Activated CD8-positive, alpha-beta T cell treated with anti-CD3 and anti-CD28 coated beads for 36 hours (primary cell): ENCODE results near the gene TEX35. TPM values are rescaled to one million over a fixed set of nuclear protein-coding genes. Genes with fewer than 3 reads are reported as not detected.

ENCODE experiments used
- ATAC-seq: fragments of 200-7000 bp; cut with Tn5 transposase; one replicate; pipeline ENCODE4 v1.10.0; 2021; ENCODE audit warnings: mild to moderate bottlenecking, moderate library complexity
- CTCF ChIA-PET: fragments of 350-600 bp; sonication (Branson Sonifier 250); formaldehyde crosslinking; loops from one replicate; lab custom pipeline; 2021; ENCODE audit warnings: antibody characterized with exemption; lab: Charles Lee
- POLR2A ChIA-PET: fragments of 350-600 bp; sonication (Branson Sonifier 250); formaldehyde crosslinking; loops from one replicate; lab custom pipeline; 2021; ENCODE audit warnings: antibody characterized with exemption; lab: Charles Lee
- DNase-seq: peaks from one replicate; pipeline ENCODE4 v3.0.0-alpha.2; 2020
- H3K27ac Mint-ChIP-seq: one replicate; pipeline ENCODE4 v1.8.0; 2021; ENCODE audit warnings: mild to moderate bottlenecking, mixed read lengths
- H3K27me3 Mint-ChIP-seq: one replicate; pipeline ENCODE4 v1.8.0; 2021; ENCODE audit warnings: mixed read lengths
- H3K36me3 Mint-ChIP-seq: one replicate; pipeline ENCODE4 v1.8.0; 2021; ENCODE audit warnings: low read depth, mixed read lengths
- H3K4me1 Mint-ChIP-seq: one replicate; pipeline ENCODE4 v1.8.0; 2021; ENCODE audit warnings: low read depth, mixed read lengths
- H3K4me3 Mint-ChIP-seq: one replicate; pipeline ENCODE4 v1.8.0; 2021; ENCODE audit warnings: mild to moderate bottlenecking, moderate library complexity, mixed read lengths
- H3K9me3 Mint-ChIP-seq: one replicate; pipeline ENCODE4 v1.8.0; 2021; ENCODE audit warnings: mixed read lengths
- intact Hi-C: fragments of 100-400 bp; cut with micrococcal nuclease; formaldehyde crosslinking; loops from one replicate; pipeline ENCODE4 v1.10.0; 2022
- total RNA-seq, 2 experiments: library from RNA; stranded (reverse); gene quantifications; one replicate each; pipeline ENCODE4 v1.2.3, GENCODE V29; 2021
- TF ChIP-seq, protein P1 (sequence below): fragments of 200-600 bp; IDR thresholded peaks from one replicate; pipeline ENCODE4 v1.8.0; 2022; ENCODE audit warnings: antibody characterized with exemption, mild to moderate bottlenecking

Gene TEX35
- total RNA-seq, 2 experiments from 2014 or later, result not detected

DNA sequence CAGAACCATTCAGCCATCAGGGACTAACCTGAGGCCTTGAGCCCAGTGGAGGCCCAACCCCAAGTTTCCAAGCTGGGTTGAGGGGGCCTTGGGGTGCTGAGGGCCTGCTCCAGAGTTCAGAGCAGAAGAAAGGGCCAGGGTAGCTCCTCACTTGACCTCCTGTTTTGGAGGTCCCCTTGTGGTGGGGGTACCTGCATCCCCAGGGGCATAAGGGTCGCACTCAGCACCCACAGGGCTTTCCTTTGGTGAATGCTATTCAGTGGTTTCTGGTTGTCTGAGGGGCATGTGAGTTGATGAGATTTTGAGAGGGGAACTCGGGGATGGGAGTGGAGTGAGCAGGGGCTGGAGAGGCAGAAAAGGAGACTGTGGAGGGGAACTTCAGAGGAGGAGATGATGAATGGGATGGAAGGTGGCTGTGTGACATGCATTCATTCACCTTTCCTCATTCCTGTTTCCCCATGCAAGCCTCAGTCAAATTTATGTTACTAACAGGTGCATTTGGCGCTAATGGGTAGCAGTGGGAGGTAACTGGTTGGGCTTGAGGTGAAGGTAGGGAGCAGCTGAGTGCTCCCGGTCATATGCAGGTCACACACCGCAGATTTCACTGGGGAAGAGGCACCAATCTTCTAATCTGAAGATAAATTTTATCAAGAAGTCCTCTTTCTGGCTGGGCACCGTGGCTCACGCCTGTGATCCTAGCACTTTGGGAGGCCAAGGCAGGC is 50.4 kb downstream of the TEX35 start:
- H3K4me1 Mint-ChIP-seq, result no peaks in the 10 kb centered on the region
- ChIA-PET CTCF (interaction anchor here (0.7 to 1.2 kb wide), 3 partner anchors 10 to 136 kb away, joined by 3 to 4 read pairs (median 3); no protein-coding TSS in a partner anchor), POLR2A (no interaction called here)
- no peaks in the 10 kb centered on the region for H3K9me3 Mint-ChIP-seq
- H3K27ac Mint-ChIP-seq, result no peak overlapping the region
- no peak for ATAC-seq
- no peak overlapping the region for H3K4me3 Mint-ChIP-seq
- no peak for DNase-seq
- intact Hi-C loops, result no loop called here
- no peaks in the 10 kb centered on the region for H3K36me3 Mint-ChIP-seq
- no peaks in the 10 kb centered on the region for H3K27me3 Mint-ChIP-seq
- TF ChIP-seq, protein P1, sequence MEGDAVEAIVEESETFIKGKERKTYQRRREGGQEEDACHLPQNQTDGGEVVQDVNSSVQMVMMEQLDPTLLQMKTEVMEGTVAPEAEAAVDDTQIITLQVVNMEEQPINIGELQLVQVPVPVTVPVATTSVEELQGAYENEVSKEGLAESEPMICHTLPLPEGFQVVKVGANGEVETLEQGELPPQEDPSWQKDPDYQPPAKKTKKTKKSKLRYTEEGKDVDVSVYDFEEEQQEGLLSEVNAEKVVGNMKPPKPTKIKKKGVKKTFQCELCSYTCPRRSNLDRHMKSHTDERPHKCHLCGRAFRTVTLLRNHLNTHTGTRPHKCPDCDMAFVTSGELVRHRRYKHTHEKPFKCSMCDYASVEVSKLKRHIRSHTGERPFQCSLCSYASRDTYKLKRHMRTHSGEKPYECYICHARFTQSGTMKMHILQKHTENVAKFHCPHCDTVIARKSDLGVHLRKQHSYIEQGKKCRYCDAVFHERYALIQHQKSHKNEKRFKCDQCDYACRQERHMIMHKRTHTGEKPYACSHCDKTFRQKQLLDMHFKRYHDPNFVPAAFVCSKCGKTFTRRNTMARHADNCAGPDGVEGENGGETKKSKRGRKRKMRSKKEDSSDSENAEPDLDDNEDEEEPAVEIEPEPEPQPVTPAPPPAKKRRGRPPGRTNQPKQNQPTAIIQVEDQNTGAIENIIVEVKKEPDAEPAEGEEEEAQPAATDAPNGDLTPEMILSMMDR, result no peak

DNA sequence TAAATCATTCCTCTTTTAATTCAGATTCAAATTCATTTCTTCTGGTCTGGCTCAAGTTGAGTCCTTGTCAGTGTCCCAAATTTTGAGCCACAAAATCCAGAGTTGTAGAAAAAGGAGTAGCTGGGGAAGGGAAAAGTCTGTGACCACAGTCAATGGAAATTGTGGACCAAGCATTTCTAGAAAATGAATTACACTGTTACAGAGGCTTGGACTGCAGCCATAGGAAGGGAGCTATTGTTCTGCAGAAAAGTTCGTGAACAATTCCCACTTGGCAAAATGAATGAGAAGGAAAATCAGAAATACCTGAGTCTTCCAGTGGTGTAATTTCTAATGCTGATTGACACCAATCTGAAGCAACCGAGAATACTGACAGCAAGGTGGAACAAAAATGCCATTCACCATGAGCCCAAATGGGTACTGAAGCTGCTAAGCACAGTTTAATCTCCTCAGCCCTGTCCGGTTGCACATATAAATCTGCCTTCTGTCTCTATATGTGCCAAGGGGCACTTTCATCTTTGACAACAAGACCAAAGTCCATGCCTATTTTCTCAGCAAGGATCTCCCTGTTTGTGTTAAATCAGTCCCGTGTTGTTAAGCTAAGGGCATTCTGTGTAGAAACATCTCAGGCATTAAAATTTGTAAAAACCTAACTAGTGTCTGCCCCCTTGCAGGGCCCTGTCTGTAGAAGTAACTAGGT is 51.3 kb downstream of the TEX35 start:
- ChIA-PET POLR2A (no interaction called here), CTCF (interaction anchor here (0.7 kb wide), 1 partner anchor 9 kb away, joined by 3 read pairs; no protein-coding TSS in a partner anchor)
- Mint-ChIP-seq H3K9me3 (no peaks in the 10 kb centered on the region), H3K4me3 (no peak overlapping the region), H3K27ac (no peak overlapping the region), H3K36me3 (no peaks in the 10 kb centered on the region), H3K27me3 (no peaks in the 10 kb centered on the region), H3K4me1 (no peaks in the 10 kb centered on the region)
- ATAC-seq (no peak), DNase-seq (no peak)
- TF ChIP-seq, protein P1, result no peak
- intact Hi-C loops, result no loop called here

DNA sequence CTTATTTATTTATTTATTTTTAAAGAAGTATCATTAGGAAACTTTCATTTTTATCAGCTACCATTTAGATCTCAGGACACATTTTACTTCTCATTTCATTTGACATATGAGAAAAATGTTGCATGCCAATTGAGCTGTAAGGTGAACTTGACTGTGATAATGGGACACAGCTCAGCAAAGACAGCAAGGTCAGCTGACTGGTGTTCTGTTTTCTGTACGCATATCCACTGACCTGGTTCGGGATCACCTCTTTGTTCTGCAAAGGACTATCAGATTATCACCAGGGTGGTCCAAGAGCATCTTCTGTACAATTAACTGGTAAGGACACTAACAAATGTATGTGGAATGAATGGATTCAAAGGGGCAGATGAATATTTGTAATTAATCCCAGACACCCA is 51.9 kb downstream of the TEX35 start:
- ChIA-PET POLR2A (no interaction called here), CTCF (no interaction called here)
- Mint-ChIP-seq H3K27ac (no peak overlapping the region), H3K4me1 (no peaks in the 10 kb centered on the region), H3K9me3 (no peaks in the 10 kb centered on the region), H3K27me3 (no peaks in the 10 kb centered on the region), H3K36me3 (no peaks in the 10 kb centered on the region), H3K4me3 (no peak overlapping the region)
- TF ChIP-seq, protein P1, result no peak
- ATAC-seq, result no peak
- intact Hi-C loops, result no loop called here
- no peak for DNase-seq

DNA sequence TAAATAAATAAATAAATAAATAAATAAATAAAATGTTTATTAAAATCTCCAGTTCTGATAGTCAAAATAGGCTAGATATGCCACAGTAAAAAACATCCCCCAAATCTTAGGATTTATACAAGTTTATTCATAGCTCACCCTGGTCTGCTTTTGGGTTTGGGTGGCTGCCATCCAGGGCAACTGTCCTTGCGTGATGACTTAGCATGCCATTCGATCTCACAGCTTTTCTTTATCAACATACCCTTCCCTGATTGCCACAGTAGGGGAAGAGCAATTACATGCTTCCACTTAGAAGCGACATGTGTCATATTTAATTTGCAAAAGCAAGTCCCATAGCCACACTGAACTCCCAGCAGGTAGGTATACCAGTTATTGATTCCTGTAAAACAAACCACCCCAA is 52.7 kb downstream of the TEX35 start:
- ChIA-PET POLR2A (no interaction called here), CTCF (no interaction called here)
- no peak overlapping the region for H3K4me3 Mint-ChIP-seq
- no peaks in the 10 kb centered on the region for H3K27me3 Mint-ChIP-seq
- no peaks in the 10 kb centered on the region for H3K36me3 Mint-ChIP-seq
- TF ChIP-seq, protein P1, result no peak
- DNase-seq (no peak), ATAC-seq (no peak)
- H3K4me1 Mint-ChIP-seq, result no peaks in the 10 kb centered on the region
- intact Hi-C loops, result no loop called here
- no peaks in the 10 kb centered on the region for H3K9me3 Mint-ChIP-seq
- no peak overlapping the region for H3K27ac Mint-ChIP-seq

DNA sequence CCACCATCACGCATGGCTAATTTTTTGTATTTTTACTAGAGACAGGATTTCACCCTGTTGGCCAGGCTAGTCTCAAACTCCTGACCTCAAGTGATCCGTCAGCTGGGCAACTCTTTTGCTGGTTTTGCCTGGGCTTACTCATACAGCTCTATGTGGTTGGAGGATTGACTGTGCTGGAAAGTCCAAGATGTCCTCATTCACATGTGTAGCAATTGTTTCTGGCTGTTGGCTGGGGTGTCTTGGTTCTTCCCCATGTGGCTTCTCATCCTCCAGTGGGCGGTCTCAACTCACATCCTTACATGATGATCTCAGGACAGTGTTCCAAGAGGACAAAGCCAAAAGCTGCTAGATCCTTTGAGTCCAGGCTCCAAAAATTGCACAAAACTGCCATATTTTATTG is 53.3 kb downstream of the TEX35 start:
- no peaks in the 10 kb centered on the region for H3K27me3 Mint-ChIP-seq

More for the DNA sequence above, 53.3 kb downstream of the TEX35 start:
- no peaks in the 10 kb centered on the region for H3K4me1 Mint-ChIP-seq
- no peaks in the 10 kb centered on the region for H3K36me3 Mint-ChIP-seq
- DNase-seq (peak; percentile 14), ATAC-seq (peak; percentile 60)
- H3K27ac Mint-ChIP-seq, result no peak overlapping the region
- no peaks in the 10 kb centered on the region for H3K9me3 Mint-ChIP-seq
- no peak overlapping the region for H3K4me3 Mint-ChIP-seq
- intact Hi-C loops, result no loop called here
- CTCF ChIA-PET, result no interaction called here
- POLR2A ChIA-PET, result no interaction called here
- TF ChIP-seq, protein P1, result no peak
